ENCODE results near the gene FSD1. TPM values are rescaled to one million over a fixed set of nuclear protein-coding genes. Genes with fewer than 3 reads are reported as not detected.

Gene FSD1
- total and polyA plus RNA-seq, 9 of the 15 experiments (the other 6 are each of a cell fraction or from before 2014, with no cell fraction given), result 0.11 to 1.9 (median 0.94) TPM; not detected in 1

DNA sequence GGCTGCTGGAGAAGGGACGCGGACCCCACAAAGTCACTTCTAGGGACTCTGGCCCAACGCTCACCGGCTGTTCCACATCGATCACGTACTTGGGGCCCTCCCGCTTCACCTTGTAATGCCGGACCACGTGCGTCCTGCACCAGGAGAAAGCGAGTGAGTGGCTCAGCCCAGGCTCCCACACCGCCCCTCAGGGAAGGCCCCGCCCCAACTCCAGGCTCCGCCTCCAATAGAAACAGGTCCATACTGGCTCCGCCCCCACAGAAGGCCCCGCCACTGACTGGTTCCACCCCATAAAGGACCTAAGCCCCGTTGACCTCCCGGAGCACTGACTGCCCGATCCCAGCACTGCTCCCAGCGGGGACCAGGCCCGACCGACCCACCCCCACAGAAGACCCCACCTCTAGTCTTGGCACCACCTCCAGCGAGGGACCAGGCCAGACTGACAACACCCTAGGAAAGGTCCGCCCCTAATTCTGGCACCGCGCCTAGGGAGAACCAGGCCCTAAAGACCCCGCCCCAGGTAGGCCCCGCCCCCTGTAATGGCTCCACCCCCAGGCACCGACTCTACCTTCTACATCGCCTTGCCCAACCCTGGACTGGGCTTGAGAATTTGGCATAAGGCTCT lies 23.0 kb downstream of the FSD1 start (continued):
- TF ChIP-seq, protein P1, sequence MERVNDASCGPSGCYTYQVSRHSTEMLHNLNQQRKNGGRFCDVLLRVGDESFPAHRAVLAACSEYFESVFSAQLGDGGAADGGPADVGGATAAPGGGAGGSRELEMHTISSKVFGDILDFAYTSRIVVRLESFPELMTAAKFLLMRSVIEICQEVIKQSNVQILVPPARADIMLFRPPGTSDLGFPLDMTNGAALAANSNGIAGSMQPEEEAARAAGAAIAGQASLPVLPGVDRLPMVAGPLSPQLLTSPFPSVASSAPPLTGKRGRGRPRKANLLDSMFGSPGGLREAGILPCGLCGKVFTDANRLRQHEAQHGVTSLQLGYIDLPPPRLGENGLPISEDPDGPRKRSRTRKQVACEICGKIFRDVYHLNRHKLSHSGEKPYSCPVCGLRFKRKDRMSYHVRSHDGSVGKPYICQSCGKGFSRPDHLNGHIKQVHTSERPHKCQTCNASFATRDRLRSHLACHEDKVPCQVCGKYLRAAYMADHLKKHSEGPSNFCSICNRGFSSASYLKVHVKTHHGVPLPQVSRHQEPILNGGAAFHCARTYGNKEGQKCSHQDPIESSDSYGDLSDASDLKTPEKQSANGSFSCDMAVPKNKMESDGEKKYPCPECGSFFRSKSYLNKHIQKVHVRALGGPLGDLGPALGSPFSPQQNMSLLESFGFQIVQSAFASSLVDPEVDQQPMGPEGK (CRISPR knock-in tag; IDR thresholded peaks at IDR 0.05; ENCODE audit: borderline replicate concordance), result no peak
- TF ChIP-seq GTF2A2 (tag; IDR thresholded peaks at IDR 0.05), result no peak
- TF ChIP-seq, protein P2, sequence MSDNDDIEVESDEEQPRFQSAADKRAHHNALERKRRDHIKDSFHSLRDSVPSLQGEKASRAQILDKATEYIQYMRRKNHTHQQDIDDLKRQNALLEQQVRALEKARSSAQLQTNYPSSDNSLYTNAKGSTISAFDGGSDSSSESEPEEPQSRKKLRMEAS (CRISPR knock-in tag; IDR thresholded peaks at IDR 0.05), result peak; percentile 98
- TF ChIP-seq, protein P3, sequence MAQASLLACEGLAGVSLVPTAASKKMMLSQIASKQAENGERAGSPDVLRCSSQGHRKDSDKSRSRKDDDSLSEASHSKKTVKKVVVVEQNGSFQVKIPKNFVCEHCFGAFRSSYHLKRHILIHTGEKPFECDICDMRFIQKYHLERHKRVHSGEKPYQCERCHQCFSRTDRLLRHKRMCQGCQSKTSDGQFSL (CRISPR knock-in tag; IDR thresholded peaks at IDR 0.05), result no peak
- TF ChIP-seq, protein P3 (tag; IDR thresholded peaks at IDR 0.05), result no peak
- no peak for TF ChIP-seq ZNF695 (CRISPR knock-in tag; IDR thresholded peaks at IDR 0.05)
- TF ChIP-seq ZFPM2 (CRISPR knock-in tag; IDR thresholded peaks at IDR 0.05), result no peak
- TF ChIP-seq HMG20B (CRISPR knock-in tag; IDR thresholded peaks at IDR 0.05), result no peak
- TF ChIP-seq, protein P4, sequence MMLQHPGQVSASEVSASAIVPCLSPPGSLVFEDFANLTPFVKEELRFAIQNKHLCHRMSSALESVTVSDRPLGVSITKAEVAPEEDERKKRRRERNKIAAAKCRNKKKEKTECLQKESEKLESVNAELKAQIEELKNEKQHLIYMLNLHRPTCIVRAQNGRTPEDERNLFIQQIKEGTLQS (IDR thresholded peaks at IDR 0.05), result no peak
- TF ChIP-seq, protein P4 (CRISPR knock-in tag; conservative IDR thresholded peaks at IDR 0.05), result no peak
- TF ChIP-seq SMARCE1 (IDR thresholded peaks at IDR 0.05), result no peak
- no peak for TF ChIP-seq FOS (IDR thresholded peaks at IDR 0.05; ENCODE audit: extremely low read depth, insufficient read length)
- TF ChIP-seq SNRNP70 (optimal IDR thresholded peaks at IDR 0.05; ENCODE audit: low read depth, low read length), result no peak
- no peak for TF ChIP-seq PHF21A (IDR thresholded peaks at IDR 0.05; ENCODE audit: borderline replicate concordance, low read depth)
- no peak for TF ChIP-seq STAT5B (CRISPR knock-in tag; IDR thresholded peaks at IDR 0.05)
- no peak for TF ChIP-seq ZNF3 (CRISPR knock-in tag; IDR thresholded peaks at IDR 0.05)
- no peak for TF ChIP-seq NCOR1 (IDR thresholded peaks at IDR 0.05)
- TF ChIP-seq TCFL5 (CRISPR knock-in tag; conservative IDR thresholded peaks at IDR 0.05), result no peak
- TF ChIP-seq ZNF57 (CRISPR knock-in tag; IDR thresholded peaks at IDR 0.05), result no peak
- TF ChIP-seq EP400 (IDR thresholded peaks at IDR 0.05), result peak; percentile 87
- 0 out of 2 replicates have a peak, but pooled peaks have one; percentile 18 for TF ChIP-seq FOSL1 (tag; conservative IDR thresholded peaks at IDR 0.05)
- TF ChIP-seq HDAC8 (tag; IDR thresholded peaks at IDR 0.05), result 0 out of 2 replicates have a peak, but pooled peaks have one; percentile 47
- peak; percentile 81 for TF ChIP-seq TBP (optimal IDR thresholded peaks at IDR 0.05; ENCODE audit: low read depth, low read length)
- no peak for TF ChIP-seq SNIP1 (IDR thresholded peaks at IDR 0.05; ENCODE audit: low read depth)
- TF ChIP-seq FOXP1 (CRISPR knock-in tag; IDR thresholded peaks at IDR 0.05), result peak; percentile 75
- no peak for TF ChIP-seq MTA1 (IDR thresholded peaks at IDR 0.05; ENCODE audit: borderline replicate concordance)
- TF ChIP-seq ZNF644 (tag; IDR thresholded peaks at IDR 0.05; ENCODE audit: low read depth), result no peak
- TF ChIP-seq C11orf30 (IDR thresholded peaks at IDR 0.05; ENCODE audit: low read depth), result no peak
- no peak for TF ChIP-seq NCOA6 (IDR thresholded peaks at IDR 0.05)
- TF ChIP-seq ZBED1 (IDR thresholded peaks at IDR 0.05), result no peak
